HG03159 (cell line): Measurements from ENCODE around the gene YTHDF1.
"Not testable (repeated sequence)": the region's sequence is repeated elsewhere in the genome, so short reads cannot be mapped to it uniquely, and the experiment has no call there.

ENCODE experiments used
- ATAC-seq: cut with Tn5 transposase; IDR thresholded peaks from one replicate; pipeline ENCODE4 v1.9.1; 2021; ENCODE audit warnings: mild to moderate bottlenecking, moderate library complexity; ENCODE audit not compliant: unreplicated experiment

The YTHDF1 gene

DNA sequence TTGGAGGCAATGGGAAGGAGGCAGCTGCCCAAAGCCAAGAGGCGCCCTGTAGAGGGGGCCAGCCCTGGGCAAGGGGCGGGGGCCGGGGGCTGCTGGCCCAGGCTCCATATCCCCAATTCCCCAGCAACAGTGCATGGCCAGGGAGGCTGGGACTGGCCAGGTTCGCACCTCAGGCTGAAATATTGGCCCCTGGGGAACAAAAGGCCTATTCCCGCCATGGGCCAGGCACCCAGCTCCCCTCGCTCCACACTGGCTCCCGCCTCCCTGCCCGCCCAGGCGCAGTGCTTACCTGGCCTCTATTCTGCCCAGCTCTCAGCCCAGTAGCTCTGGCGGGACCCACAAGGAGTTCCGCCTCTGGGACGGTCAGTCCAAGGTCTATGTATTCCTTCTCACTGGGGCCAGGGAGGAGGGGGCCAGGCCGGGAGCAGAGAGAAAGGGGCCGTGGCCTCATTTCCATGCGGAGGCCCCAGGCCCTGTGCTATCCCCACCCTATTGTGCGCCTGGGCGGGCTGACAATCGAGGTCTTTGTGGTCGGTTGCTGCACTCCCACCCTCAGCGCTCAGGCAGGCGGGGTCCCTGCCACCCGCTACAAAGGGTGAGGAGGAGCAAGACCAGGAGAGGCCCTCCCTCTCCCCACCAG lies 42.3 kb downstream of the YTHDF1 start:
- ATAC-seq, result no peak

DNA sequence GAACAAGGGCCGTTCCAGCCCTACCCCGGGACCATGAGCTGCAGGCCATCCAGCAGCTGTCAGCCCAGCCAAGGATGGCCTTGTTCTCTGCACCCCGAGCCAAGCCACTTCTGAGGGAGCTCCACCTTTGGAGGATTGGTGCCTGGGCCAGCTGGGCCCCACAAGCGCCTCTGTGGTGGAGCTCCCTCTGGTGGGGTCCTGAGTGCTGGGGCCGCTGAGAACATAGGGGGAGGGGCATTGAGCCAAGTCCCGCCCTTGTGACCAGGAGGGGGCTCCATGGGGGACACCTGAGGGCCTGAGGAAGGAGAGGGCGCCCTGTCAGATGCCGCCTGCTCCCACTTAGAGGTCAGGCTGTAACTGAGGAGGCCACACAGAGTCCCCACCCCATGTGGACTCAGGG lies 43.2 kb downstream of the YTHDF1 start:
- no peak for ATAC-seq

DNA sequence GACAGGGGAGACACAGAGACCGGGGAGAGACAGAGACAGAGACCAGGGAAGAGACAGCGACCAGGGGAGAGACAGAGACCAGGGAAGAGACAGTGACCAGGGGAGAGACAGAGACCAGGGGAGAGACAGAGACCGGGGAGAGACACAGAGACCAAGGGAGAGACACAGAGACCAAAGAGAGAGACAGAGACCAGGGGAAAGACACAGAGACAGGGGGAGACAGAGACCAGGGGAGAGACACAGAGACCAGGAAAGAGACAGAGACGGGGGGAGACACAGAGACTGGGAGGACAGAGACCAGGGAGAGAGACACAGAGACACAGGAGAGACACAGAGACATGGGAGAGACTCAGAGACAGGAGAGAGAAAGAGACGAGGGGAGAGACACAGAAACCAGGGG lies 43.9 kb downstream of the YTHDF1 start:
- no peak for ATAC-seq

DNA sequence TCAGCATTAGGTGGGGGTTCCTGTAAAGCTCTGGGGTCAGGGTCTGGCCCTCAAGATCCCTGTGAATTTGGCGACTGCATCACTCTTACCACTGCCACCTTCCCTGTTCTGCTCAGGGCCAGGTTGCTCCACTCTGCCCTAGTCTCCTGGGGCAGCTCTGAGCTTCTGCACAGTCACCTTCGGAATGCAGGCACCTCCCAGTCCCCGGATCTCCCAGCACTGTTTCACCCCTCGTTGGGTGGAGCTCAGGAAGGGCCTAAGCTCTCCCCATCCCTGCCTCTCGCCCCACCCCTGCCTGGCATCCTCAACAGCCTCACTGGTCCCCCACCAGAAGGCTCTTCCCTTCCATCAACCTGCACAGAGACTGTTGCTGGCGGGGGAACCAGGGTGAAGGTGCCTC lies 46.2 kb downstream of the YTHDF1 start:
- ATAC-seq, result no peak

DNA sequence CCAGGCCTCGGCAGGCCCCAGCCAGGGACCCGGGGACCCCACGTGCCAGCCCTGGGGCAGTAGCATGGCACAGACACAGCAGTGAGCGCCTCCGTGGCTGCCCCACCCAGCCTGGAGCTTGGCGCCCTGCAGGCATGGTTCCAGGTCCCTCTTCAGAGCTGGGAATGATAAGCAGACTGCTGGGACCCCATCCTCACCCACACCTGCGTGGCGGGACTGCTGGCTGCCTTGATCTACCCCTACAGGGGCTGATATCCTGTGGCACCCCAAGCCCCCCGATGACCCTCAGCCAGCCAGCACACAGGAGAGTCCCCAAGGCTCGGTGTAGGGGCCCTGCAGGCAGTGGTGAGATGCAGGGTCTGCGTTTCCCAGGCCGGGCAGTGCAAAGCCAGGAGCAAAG lies 47.1 kb downstream of the YTHDF1 start:
- ATAC-seq, result no peak

DNA sequence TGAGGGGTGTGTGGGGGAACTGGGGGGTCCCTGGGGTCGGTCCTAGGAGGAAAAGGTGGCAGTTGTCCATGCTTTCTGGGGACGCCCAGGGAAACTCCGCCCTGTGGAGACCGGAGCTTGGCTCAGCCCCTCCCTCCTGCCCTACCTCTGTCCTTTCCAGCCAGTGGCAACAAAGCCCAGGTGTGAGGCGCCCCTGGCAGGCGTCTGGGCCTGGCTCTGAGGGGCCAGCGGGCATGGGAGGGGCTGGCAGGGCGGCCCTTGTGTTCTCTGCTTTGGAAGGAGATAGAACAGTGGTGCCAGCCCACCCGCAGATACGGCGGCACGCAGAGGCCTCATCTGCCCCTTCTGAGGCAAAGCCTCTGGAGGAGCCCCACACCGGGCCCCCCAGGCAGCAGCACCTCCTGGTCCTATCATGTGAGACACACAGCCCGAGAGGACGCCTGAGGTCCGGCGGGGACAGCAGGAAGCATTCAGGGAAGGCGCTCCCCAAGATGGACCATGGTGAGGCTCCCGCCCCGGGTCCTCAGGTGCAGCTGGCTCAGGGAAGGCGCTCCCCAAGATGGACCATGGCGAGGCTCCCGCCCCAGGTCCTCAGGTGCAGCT lies 47.9 kb downstream of the YTHDF1 start:
- ATAC-seq, result no peak

DNA sequence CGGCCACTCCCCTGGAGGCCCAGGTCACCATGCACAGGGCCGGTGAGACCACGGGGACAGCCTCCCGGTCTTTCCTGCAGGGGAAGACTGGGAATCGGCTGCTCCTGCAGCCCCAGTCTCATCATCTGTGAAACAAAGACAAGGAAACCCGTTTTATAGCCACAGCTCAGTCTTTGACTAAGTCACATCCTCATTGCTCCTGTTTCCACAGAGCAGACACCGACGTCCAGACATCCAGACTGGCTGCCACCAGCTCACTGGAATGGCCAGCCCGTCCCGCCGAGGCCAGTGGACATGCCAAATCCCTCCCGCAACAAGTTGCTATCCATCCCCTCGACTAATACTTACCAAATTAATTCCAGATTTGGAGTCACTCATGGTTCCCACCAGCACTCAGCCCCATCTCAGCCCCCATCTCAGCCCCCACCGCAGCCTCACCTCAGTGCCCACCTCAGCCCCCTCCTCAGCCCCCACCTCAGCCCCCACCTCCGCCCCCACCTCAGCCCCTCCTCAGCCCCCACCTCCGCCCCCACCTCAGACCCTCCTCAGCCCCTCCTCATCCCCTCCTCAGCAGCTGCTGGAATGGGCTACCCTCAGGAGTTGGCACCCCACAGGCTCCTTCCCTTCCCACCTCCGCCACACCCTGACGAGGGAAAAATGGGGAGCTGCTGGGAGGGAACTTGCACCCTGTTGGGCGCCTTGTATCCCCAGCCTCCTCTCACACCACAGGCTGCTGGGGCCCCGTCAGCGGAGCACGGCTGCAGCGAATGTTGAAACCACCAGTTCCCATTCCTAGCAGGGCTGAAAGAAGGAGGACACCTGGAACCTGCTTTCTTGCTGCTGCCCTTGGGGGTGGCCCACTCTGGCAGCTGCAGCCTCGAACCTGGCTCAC lies 48.7 kb downstream of the YTHDF1 start:
- ATAC-seq, result no peak

DNA sequence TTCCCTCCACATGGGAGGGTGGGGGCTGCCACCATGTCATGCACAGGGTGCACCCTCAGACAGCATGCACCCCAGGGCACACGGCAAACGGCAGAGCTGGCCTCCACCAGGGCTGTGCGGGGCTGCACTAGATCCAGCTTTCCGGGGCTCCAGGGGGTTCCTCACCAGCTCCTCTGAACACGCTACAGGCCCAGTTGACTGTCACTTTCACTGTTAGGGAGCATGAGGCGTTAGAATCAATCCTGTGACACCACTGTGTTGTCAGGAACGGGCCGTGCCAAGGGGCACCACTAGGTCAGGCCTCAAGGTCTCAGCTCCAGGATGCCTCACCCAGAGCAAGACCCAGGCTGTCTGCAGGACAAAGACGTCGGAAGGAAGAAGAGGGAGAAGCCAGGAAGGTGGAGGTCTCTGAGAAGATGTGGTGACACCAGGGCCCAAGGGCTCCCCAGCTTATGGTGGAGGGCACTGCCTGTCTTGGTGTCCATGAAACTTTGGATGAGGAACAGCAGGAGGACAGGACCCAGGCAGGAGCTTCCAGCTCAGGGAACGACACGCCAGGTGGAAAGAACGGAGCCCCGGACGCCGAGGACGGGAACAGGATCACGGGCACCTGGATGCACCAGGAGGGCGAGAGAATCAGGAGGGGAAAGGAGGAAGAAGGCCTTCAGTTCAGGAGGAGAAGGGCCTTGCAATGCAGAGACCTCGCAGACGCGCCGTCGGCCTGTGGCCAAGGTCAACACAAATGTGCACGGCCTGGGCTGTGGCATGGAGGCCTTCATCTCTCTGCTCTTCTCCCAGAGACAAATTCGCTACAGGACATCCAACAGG lies 49.5 kb downstream of the YTHDF1 start:
- ATAC-seq, result no peak

DNA sequence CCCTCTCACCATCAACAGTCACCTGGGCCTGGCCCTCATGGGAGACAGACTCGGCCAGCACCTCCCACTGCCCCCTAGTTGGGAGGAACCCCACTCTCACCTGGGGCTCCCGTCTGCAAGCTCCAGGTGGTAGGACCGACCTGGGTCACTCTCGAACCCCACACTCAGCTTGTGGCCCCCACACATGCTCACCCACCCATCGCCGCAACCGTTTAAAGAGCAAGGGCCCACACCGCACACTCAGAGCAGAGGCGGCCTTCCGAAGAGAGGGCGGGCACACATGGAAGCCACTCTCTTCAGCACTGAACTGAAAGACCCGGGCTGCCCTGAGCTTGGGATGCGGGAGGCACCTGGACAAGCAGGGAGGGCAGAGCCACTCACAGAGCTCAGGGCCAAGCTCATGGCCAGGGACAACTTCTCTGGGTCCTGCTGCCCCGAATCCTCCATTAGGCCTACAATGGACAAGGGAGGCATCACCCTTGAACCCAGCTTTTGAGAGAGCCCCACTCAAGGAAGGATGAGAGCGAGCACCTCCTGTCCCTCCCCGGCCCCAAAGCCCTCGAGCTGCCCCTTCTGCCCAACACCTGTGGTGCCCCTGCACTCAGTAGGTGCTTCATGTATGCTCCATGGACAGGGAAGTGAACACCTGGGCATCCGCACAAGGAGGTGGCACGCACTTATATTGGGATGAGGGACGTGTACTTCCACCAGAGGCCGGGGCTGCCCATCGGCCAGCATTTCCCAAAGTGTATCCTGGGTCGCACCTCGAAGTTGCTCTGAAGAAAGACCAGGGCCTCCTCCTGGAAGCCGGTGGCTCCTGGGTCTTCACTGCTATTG lies 50.4 kb downstream of the YTHDF1 start:
- ATAC-seq, result no peak

DNA sequence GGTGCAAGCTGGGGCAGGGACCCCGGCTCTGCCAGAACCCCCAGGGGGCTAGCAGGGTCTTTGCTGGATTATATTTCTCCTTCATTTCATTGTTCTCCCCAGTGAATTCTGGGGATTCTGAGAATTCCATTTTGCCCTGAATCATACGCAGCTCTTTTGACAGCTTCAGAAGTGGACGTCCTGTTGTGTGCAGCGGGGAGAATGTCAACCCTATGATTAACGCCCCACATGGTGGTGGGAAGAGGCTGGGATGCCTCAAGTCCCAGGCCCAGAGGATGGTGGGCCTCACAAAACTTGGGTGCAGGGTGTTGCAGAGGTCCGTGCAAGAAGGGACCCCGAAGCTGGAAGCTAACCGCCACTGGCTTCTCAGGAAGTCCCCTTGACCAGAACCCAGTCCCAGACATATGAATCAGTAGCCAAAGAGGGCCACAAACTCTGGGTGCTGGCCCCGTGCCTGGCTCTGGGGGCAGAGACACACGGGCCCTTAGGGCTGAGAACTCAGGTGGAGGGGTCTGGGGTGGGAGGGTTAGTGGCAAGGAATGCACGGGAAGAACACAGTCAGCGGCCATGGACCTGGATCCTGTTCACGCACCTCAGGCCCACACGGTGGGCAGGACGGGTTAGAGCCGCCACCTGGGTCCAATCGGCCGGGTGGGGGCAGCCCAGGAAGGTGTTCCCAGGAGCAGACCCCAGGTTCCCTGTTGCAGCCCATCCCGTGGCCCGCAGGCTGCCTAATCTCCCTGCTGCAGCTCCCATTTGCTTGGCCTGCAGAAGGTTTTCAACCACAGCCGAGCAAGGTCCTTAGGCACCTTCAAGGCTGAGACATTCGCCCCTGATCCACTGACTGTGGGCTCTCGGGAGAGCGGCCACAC lies 51.2 kb downstream of the YTHDF1 start:
- ATAC-seq, result no peak

DNA sequence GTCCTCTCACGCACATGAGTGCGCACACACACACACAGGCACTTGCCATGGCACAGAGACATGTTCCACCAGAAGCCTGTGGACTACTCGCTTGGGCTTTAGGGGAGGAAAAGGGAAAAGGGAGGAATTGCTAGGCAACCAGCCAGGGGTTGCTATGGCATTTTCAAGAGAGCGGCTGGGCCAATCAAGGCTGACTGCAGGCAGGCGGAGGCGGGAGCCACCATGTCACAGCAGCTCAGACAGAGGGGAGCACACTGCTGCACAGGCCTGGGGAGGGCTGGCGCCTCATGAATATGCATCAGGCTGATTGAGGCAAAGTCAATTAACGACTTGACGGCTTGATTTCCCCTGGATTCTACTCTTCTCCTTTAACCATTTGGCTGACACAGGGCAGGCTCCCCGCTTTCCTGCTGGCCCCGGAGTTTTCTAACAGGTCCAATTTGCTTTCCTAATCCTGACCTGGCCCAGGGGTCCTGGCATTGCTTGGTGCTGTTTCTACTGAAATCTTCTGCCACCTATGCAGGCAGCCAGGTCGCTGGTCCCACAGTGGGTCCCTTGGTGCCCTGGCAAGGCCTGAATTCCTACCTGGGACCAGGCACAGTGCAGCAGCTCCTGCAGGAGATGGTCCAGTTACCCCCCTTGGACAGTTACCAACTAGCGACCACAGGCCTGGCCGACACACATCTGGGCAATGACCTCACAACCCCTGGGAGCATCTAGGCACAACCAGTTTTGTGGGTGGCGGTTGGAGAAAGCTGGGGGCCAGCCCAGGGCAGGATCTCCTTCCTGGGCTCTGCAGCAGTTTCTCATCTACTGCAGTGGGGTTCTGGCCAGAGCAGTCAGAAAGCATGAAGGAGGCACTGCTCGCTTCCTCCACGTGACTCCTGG lies 52.1 kb downstream of the YTHDF1 start:
- ATAC-seq, result no peak

DNA sequence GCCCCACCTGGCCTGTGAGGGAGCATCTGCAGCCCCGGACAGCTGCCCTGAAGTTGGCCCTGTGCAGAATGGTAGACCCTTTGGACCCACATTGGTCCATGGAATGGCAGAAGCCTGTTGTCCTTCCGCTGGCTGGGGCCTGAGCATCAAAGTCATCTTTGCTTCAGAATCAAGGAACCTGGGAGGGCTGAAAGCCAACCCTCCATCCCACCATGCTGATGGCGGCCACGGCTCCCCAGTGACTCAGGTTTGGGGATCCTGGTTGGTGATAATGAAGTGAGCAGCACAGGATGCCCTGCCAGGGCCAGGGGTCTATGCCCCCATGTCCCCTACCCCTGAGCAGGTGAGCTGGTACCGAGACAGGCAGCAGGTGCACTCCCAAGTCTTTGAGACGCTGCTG lies 52.8 kb downstream of the YTHDF1 start:
- ATAC-seq, result no peak

DNA sequence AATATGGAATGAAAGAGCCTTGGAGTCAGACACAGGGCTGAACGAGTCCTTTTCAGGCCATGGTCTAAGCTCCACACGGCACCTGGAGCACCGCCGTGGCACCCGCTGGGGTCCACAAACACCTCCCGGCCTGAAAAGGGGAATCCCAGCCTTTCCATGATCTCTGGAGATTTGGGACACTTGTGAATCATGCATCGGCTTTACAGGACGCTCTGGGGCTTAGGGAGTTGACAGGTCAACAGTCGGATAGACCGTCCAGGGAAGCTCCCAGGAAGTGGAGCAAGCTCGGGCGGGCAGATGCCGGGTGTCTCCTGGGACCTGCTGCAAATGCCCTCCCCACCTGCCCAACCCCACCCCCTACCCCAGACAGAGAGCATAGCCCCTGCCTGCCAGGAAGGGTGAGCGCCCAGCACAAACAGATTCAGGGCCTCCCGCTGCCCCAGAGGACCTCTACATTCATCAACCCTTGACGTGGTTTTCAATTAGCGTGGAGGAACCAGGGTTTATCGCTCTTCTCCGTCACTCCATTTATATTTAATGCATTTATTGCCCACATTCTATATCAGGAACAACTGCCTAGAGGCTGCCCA lies 53.6 kb downstream of the YTHDF1 start:
- no peak for ATAC-seq

DNA sequence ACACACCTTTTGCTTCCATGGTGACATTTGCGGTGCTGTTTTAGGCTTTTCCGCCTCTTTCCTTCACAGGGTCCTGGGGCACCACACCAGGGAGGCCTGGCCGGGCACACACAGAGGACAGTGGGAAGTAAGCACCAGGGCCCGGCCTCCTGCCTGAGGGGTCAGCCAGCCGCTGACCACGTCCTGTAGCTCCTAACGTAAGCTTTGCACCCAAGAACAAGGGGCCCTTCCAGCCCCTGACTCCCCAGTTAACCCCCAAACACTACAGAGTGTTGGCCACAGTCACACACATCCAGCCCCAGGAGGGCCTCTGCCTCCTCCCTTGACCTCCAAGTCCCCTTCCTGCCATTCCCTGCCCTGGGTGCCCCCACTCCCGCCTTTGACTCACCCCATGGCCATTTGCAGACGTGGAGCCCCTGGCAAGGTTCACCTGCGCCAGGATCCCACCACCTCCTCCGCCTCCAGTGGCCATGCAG lies 54.7 kb downstream of the YTHDF1 start:
- ATAC-seq, result no peak

DNA sequence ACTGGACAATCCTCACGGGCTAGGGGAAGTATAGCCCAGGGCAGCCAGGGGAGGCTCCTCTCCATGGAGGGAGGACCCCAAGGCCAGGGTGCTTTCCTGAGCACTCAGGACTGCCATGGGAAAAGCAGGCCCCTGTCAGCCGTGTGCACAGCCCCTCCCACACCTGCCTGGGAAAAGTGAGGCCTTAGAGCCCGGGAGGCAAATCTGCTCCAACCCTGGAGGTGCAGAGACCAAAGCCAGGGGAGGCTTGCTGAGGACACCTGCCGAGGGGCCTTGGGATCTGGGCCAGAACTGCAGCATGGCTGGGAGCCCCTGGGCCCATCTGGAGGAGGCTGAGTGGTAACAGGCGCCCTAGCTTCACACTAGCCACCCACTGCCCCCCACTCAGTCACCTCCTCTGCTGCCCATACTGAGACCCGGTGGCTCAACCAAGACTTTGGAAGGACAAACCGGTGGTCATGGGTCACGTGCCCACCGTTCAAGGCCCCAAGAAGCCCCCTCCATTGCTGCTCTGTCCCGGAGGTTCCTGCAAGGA lies 55.2 kb downstream of the YTHDF1 start:
- no peak for ATAC-seq

DNA sequence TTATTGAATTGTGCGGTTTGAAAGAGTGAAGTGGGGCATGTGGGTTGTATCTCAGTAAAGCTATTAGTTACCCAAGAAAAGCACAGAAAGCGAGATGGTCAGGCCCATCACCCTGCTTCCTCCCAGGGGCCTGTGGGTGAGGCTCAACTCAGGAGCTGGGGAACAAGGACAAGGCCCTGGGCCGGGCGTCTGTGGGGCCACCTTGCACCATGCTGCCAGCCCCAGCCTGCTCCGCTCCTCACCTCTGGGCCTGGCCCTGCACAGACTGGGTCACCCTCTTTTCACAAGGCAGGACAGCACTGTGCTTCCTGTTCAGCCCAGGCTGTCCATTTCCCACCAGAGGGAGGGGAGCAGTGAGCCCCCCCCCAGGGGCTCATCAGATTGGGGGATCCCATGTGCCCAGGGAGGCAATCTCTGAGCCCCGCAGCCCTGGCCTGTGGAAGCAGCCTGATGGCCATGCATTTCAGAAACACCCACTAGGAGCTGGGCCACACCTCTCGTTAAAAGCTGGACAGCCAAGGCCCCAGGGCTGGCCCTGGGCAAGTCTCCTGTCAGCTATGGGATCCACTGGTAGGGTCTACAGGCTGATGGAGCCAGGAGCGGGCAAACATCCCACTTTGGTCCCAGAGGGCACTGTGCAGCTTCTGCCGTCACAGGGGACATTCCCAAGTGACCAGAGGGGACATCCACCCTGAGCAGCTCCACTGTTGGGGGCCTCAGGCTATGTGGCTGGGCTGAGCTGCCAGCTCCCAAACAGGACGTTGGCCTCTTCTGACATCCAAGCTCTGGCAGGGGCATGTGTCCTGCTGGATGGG lies 55.9 kb downstream of the YTHDF1 start:
- ATAC-seq, result no peak

DNA sequence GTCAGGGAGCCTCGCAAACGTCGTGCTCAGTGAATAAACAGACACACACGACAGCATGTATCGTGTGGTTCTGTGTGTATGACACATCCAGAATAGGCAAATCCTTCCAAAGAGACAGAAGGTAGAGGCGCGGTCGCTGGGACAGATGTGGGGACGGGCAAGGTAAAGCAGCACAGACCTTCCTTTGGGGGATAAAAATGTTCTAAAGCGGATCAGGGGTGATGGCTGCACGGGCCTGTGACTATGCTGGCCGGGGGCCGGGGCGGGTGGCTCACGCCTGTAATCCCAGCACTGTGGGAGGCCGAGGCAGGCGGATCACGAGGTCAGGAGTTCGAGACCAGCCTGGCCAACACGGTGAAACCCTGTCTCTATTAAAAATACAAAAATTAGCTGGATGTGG lies 56.7 kb downstream of the YTHDF1 start:
- not testable (repeated sequence) for ATAC-seq
